ENCODE measurements around the gene OR10H1.

Gene OR10H1

GRCh38 chr19:15759962-15760565, 55.4 kb downstream of the OR10H1 start:
- peaks cover 4% of the 10 kb centered on the region for H3K4me1 Mint-ChIP-seq (ENCODE audit: low read depth)
- no peak overlapping the region for H3K4me3 Mint-ChIP-seq
- H3K9me3 Mint-ChIP-seq: no peaks in the 10 kb centered on the region
- H3K27ac Mint-ChIP-seq: no peak overlapping the region
- H3K36me3 Mint-ChIP-seq (ENCODE audit: low read depth): no peaks in the 10 kb centered on the region
- H3K27me3 Mint-ChIP-seq (ENCODE audit: low read depth): peaks cover 27% of the 10 kb centered on the region

DNA sequence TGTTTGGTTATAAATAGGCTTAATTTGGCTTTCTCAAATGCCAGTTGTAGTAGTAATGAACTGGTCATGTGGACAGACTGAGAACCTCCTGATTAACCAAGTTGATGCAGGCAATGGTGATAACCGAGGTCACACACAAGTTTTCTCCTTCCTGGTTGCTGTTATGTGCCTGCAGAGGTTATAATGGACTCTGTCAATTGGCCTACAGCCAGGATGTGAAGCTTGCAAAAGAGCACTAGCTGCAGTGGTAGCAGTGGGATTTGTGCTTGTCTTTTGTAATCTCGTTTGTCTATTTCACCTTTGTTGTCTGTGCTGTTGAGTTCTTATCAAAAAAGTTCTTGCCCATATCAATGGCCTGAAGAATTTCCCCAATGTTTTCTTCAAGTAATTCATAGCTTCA, 57.1 kb downstream of the OR10H1 start:
- peaks cover 34% of the 10 kb centered on the region for H3K27me3 Mint-ChIP-seq (ENCODE audit: low read depth)
- no peak overlapping the region for H3K4me3 Mint-ChIP-seq
- H3K4me1 Mint-ChIP-seq (ENCODE audit: low read depth): peaks cover 4% of the 10 kb centered on the region
- no peak overlapping the region for H3K27ac Mint-ChIP-seq
- no peaks in the 10 kb centered on the region for H3K36me3 Mint-ChIP-seq (ENCODE audit: low read depth)
- no peaks in the 10 kb centered on the region for H3K9me3 Mint-ChIP-seq
